Left ventricle myocardium inferior (tissue), 1 donor: ENCODE results near the gene TPP1. TPM values are rescaled to one million over a fixed set of nuclear protein-coding genes. Genes with fewer than 3 reads are reported as not detected.
A peak's percentile ranks its signal among the peaks of the same experiment; 100 is the strongest.

Source experiments
- DNase-seq: peaks from one replicate; pipeline ENCODE4 v3.0.0-alpha.2; 2020
- H3K27ac ChIP-seq: fragments of 200-600 bp; replicated peaks from 2 replicates; pipeline ENCODE4 v1.8.0; 2021
- H3K27me3 ChIP-seq: fragments of 200-600 bp; 2 replicates; pipeline ENCODE4 v1.8.0; 2021; ENCODE audit warnings: low read depth
- H3K36me3 ChIP-seq: fragments of 200-600 bp; 2 replicates; pipeline ENCODE4 v1.8.0; 2021
- H3K4me1 ChIP-seq: fragments of 200-600 bp; 2 replicates; pipeline ENCODE4 v1.8.0; 2021
- H3K4me3 ChIP-seq: fragments of 200-600 bp; 2 replicates; pipeline ENCODE4 v1.8.0; 2021; ENCODE audit warnings: mild to moderate bottlenecking, moderate library complexity
- H3K9me3 ChIP-seq: fragments of 200-600 bp; replicated peaks from 2 replicates; pipeline ENCODE4 v1.8.0; 2021
- CTCF ChIP-seq: fragments of 200-600 bp; IDR thresholded peaks from 2 replicates; pipeline ENCODE4 v1.8.0; 2021; ENCODE audit warnings: antibody characterized with exemption, mild to moderate bottlenecking, borderline replicate concordance
- intact Hi-C: fragments of 100-400 bp; cut with micrococcal nuclease; formaldehyde crosslinking; loops from one replicate; pipeline ENCODE4 v1.11.0; 2022
- total RNA-seq: library from RNA; stranded (reverse); fragmentation: NEBNext Ultra II Directional; extraction: Animal tissue kit (Norgen Biotek cat#: 25700); gene quantifications from one replicate; pipeline ENCODE4 v1.2.1, GENCODE V29; 2021
- donor health status: DM: no; HTN: yes; CAD: no; lungs with severe emphysema.

TPP1 gene
- total RNA-seq, 1 donor from 2014 or later: 84.2 TPM

GRCh38 chr11:6565988-6566703, 53.1 kb downstream of the TPP1 start:
- no peak for TF ChIP-seq CTCF
- no peak for DNase-seq
- Histone ChIP-seq H3K27ac (peak overlapping the region; percentile 51), H3K4me1 (peaks cover 34% of the 10 kb centered on the region), H3K36me3 (no peaks in the 10 kb centered on the region), H3K27me3 (no peaks in the 10 kb centered on the region), H3K4me3 (no peak overlapping the region), H3K9me3 (no peaks in the 10 kb centered on the region)
- intact Hi-C loops: no loop called here

- Histone ChIP-seq H3K9me3 (no peaks in the 10 kb centered on the region), H3K36me3 (no peaks in the 10 kb centered on the region), H3K4me1 (peaks cover 34% of the 10 kb centered on the region), H3K27me3 (no peaks in the 10 kb centered on the region), H3K27ac (no peak overlapping the region), H3K4me3 (no peak overlapping the region)
- DNase-seq: no peak
- no peak for TF ChIP-seq CTCF
- intact Hi-C loops: no loop called here
Observed at GRCh38 chr11:6565325-6565724, 53.9 kb downstream of the TPP1 start.

- Histone ChIP-seq H3K4me1 (peaks cover 39% of the 10 kb centered on the region), H3K9me3 (no peaks in the 10 kb centered on the region), H3K27me3 (no peaks in the 10 kb centered on the region), H3K27ac (no peak overlapping the region), H3K36me3 (no peaks in the 10 kb centered on the region), H3K4me3 (no peak overlapping the region)
- TF ChIP-seq CTCF: no peak
- no peak for DNase-seq
- intact Hi-C loops: no loop called here
Observed at GRCh38 chr11:6563667-6564066, 55.6 kb downstream of the TPP1 start.

- intact Hi-C loops: no loop called here
- TF ChIP-seq CTCF: no peak
- H3K36me3 ChIP-seq: no peaks in the 10 kb centered on the region
- H3K4me3 ChIP-seq: no peak overlapping the region
- H3K27ac ChIP-seq: no peak overlapping the region
- H3K4me1 ChIP-seq: peaks cover 39% of the 10 kb centered on the region
- no peak for DNase-seq
- H3K27me3 ChIP-seq: no peaks in the 10 kb centered on the region
- no peaks in the 10 kb centered on the region for H3K9me3 ChIP-seq
Observed at GRCh38 chr11:6563121-6563619, 56.1 kb downstream of the TPP1 start.

Other genes with a start within 250 kb of the TPP1 start
- 49.7 TPM for gene SMPD1, start 228.9 kb downstream of the TPP1 start, total RNA-seq
- gene APBB1, start 200.3 kb downstream of the TPP1 start, total RNA-seq: 75.5 TPM
- 0.44 TPM for gene HPX, start 178.4 kb downstream of the TPP1 start, total RNA-seq
- gene TRIM3, start 145.5 kb downstream of the TPP1 start, total RNA-seq: 9.0 TPM
- 16.1 TPM for gene ARFIP2, start 138.1 kb downstream of the TPP1 start, total RNA-seq
- gene TIMM10B, start 137.9 kb downstream of the TPP1 start, total RNA-seq: 17.9 TPM
- 4.4 TPM for gene DNHD1, start 122.1 kb downstream of the TPP1 start, total RNA-seq
- gene RRP8, start 15.8 kb downstream of the TPP1 start, total RNA-seq: 19.2 TPM
- gene ILK, start 15.6 kb downstream of the TPP1 start, total RNA-seq: 192 TPM
- 106 TPM for gene TAF10, start 7.2 kb downstream of the TPP1 start, total RNA-seq
- 9.5 TPM for gene DCHS1, start 36.4 kb upstream of the TPP1 start, total RNA-seq
- gene MRPL17, start 63.9 kb upstream of the TPP1 start, total RNA-seq: 40.2 TPM
- gene OR2AG2, start 152.6 kb upstream of the TPP1 start, total RNA-seq: not detected
- gene OR2AG1, start 163.6 kb upstream of the TPP1 start, total RNA-seq: not detected
- gene OR6A2, start 180.3 kb upstream of the TPP1 start, total RNA-seq: not detected
- not detected for gene OR10A5, start 226.3 kb upstream of the TPP1 start, total RNA-seq
- gene OR10A2, start 243.6 kb upstream of the TPP1 start, total RNA-seq: not detected